IPS-20b (cell line): ENCODE data around the gene ABRAXAS1.
A peak's percentile ranks its signal among the peaks of the same experiment; 100 is the strongest.
"Not testable (repeated sequence)": the region's sequence is repeated elsewhere in the genome, so short reads cannot be mapped to it uniquely, and the experiment has no call there.

Source experiments
- H3K27ac ChIP-seq: one replicate; pipeline ENCODE4 v1.5.1; 2013; ENCODE audit warnings: low read length
- H3K27me3 ChIP-seq: 2 replicates; pipeline ENCODE4 v1.6.1; 2013; ENCODE audit warnings: mild to moderate bottlenecking, low read length, inconsistent platforms; ENCODE audit not compliant: insufficient read depth
- H3K36me3 ChIP-seq: 2 replicates; pipeline ENCODE4 v1.6.1; 2013; ENCODE audit warnings: low read depth, mild to moderate bottlenecking, inconsistent platforms, low read length, moderate library complexity; ENCODE audit not compliant: insufficient read depth
- H3K4me1 ChIP-seq: 2 replicates; pipeline ENCODE4 v1.6.1; 2013; ENCODE audit warnings: mild to moderate bottlenecking, control low read depth, inconsistent platforms, low read length, moderate library complexity; ENCODE audit not compliant: insufficient read depth
- H3K4me3 ChIP-seq: 2 replicates; pipeline ENCODE4 v1.5.1; 2013; ENCODE audit warnings: mild to moderate bottlenecking, low read length, inconsistent platforms
- H3K9ac ChIP-seq: 2 replicates; pipeline ENCODE4 v1.6.1; 2013; ENCODE audit warnings: low read depth, mild to moderate bottlenecking, inconsistent platforms, low read length, moderate library complexity
- H3K9me3 ChIP-seq: 2 replicates; pipeline ENCODE4 v1.6.1; 2013; ENCODE audit warnings: mild to moderate bottlenecking, low read depth, low read length, inconsistent platforms; ENCODE audit not compliant: insufficient read depth

The ABRAXAS1 gene

GRCh38 chr4:83496085-83496917, 11.4 kb upstream of the ABRAXAS1 start:
- not testable (repeated sequence) for H3K27ac ChIP-seq, H3K9me3 ChIP-seq, H3K9ac ChIP-seq, H3K4me3 ChIP-seq, H3K36me3 ChIP-seq, H3K4me1 ChIP-seq, H3K27me3 ChIP-seq

- Histone ChIP-seq H3K9ac (no peak overlapping the region), H3K9me3 (no peaks in the 10 kb centered on the region), H3K27ac (no peak overlapping the region), H3K36me3 (no peaks in the 10 kb centered on the region), H3K4me3 (no peak overlapping the region), H3K4me1 (no peaks in the 10 kb centered on the region), H3K27me3 (no peaks in the 10 kb centered on the region)
Measured at GRCh38 chr4:83490876-83491450, 6.1 kb upstream of the ABRAXAS1 start.

- Histone ChIP-seq H3K9ac (no peak overlapping the region), H3K4me3 (no peak overlapping the region), H3K27ac (no peak overlapping the region), H3K36me3 (no peaks in the 10 kb centered on the region), H3K9me3 (no peaks in the 10 kb centered on the region), H3K27me3 (no peaks in the 10 kb centered on the region), H3K4me1 (peaks cover 5% of the 10 kb centered on the region; the same call in 1 of the 2 replicates)
Measured at GRCh38 chr4:83489711-83490326, 4.9 kb upstream of the ABRAXAS1 start.

GRCh38 chr4:83486457-83487129, 1.7 kb upstream of the ABRAXAS1 start:
- no peak overlapping the region for H3K9ac ChIP-seq
- no peak overlapping the region for H3K4me3 ChIP-seq
- H3K36me3 ChIP-seq = no peaks in the 10 kb centered on the region
- peaks cover 5% of the 10 kb centered on the region; the same call in 1 of the 2 replicates for H3K4me1 ChIP-seq
- H3K9me3 ChIP-seq = no peaks in the 10 kb centered on the region
- H3K27ac ChIP-seq = no peak overlapping the region
- H3K27me3 ChIP-seq = peaks cover 9% of the 10 kb centered on the region; the same call in 1 of the 2 replicates

GRCh38 chr4:83473966-83474365, 10.9 kb downstream of the ABRAXAS1 start:
- Histone ChIP-seq H3K4me3 (no peak overlapping the region), H3K9ac (no peak overlapping the region), H3K9me3 (no peaks in the 10 kb centered on the region), H3K27ac (no peak overlapping the region), H3K4me1 (no peaks in the 10 kb centered on the region), H3K36me3 (peaks cover 19% of the 10 kb centered on the region), H3K27me3 (no peaks in the 10 kb centered on the region)

- Histone ChIP-seq H3K36me3 (peaks cover 25% of the 10 kb centered on the region), H3K27ac (no peak overlapping the region), H3K9ac (no peak overlapping the region), H3K27me3 (no peaks in the 10 kb centered on the region), H3K9me3 (no peaks in the 10 kb centered on the region), H3K4me3 (no peak overlapping the region), H3K4me1 (no peaks in the 10 kb centered on the region)
Measured at GRCh38 chr4:83473423-83473822, 11.5 kb downstream of the ABRAXAS1 start.

- no peak overlapping the region for H3K27ac ChIP-seq
- no peaks in the 10 kb centered on the region for H3K27me3 ChIP-seq
- peaks cover 55% of the 10 kb centered on the region for H3K36me3 ChIP-seq
- peak overlapping the region; percentile 95 for H3K4me3 ChIP-seq
- peak overlapping the region; percentile 95 for H3K9ac ChIP-seq
- H3K4me1 ChIP-seq = 0 out of 2 replicates have a peak, but pooled peaks cover 2% of the 10 kb centered on the region
- no peaks in the 10 kb centered on the region for H3K9me3 ChIP-seq
Measured at GRCh38 chr4:83456184-83456501, 28.8 kb downstream of the ABRAXAS1 start.

GRCh38 chr4:83455281-83456183, 29.4 kb downstream of the ABRAXAS1 start, which contains the start of the genes HELQ and MRPS18C:
Gene HELQ, minus strand, starts transcription at chr4:83455823. Its CDS starts 130 bp downstream, at chr4:83455693.
Gene MRPS18C, plus strand, starts transcription at chr4:83456058. Its CDS starts 20 bp downstream, at chr4:83456078.
- Histone ChIP-seq H3K27me3 (no peaks in the 10 kb centered on the region), H3K9me3 (no peaks in the 10 kb centered on the region), H3K27ac (peak within 1 kb of the TSS; percentile 81), H3K9ac (peak within 1 kb of the TSS; percentile 95), H3K4me1 (0 out of 2 replicates have a peak, but pooled peaks cover 2% of the 10 kb centered on the region), H3K36me3 (peaks cover 49% of the 10 kb centered on the region), H3K4me3 (peak within 1 kb of the TSS; percentile 95)

- peak overlapping the region; percentile 95 for H3K9ac ChIP-seq
- peak overlapping the region; percentile 95 for H3K4me3 ChIP-seq
- H3K36me3 ChIP-seq = peaks cover 41% of the 10 kb centered on the region
- H3K4me1 ChIP-seq = 0 out of 2 replicates have a peak, but pooled peaks cover 2% of the 10 kb centered on the region
- H3K9me3 ChIP-seq = no peaks in the 10 kb centered on the region
- H3K27me3 ChIP-seq = no peaks in the 10 kb centered on the region
- H3K27ac ChIP-seq = no peak overlapping the region
Measured at GRCh38 chr4:83454686-83455085, 30.2 kb downstream of the ABRAXAS1 start.

GRCh38 chr4:83449009-83449408, 35.9 kb downstream of the ABRAXAS1 start:
- Histone ChIP-seq H3K36me3 (peaks cover 19% of the 10 kb centered on the region), H3K4me3 (no peak overlapping the region), H3K27me3 (no peaks in the 10 kb centered on the region)

GRCh38 chr4:83440899-83441298, 44.0 kb downstream of the ABRAXAS1 start:
- H3K36me3 ChIP-seq = peaks cover 6% of the 10 kb centered on the region
- no peaks in the 10 kb centered on the region for H3K27me3 ChIP-seq
- no peaks in the 10 kb centered on the region for H3K4me1 ChIP-seq
- no peak overlapping the region for H3K4me3 ChIP-seq
- H3K9me3 ChIP-seq = no peaks in the 10 kb centered on the region
- H3K9ac ChIP-seq = no peak overlapping the region
- no peak overlapping the region for H3K27ac ChIP-seq

More at GRCh38 chr4:83449009-83449408, 35.9 kb downstream of the ABRAXAS1 start:
- Histone ChIP-seq H3K9me3 (no peaks in the 10 kb centered on the region), H3K4me1 (no peaks in the 10 kb centered on the region), H3K27ac (no peak overlapping the region), H3K9ac (no peak overlapping the region; the same call in 1 of the 2 replicates)
